SKM-1 (cell line): ENCODE results near the gene TMEM131.
"Not testable (repeated sequence)": the region's sequence is repeated elsewhere in the genome, so short reads cannot be mapped to it uniquely, and the experiment has no call there.

Experiments
- DNase-seq: peaks from one replicate; lab custom pipeline; 2025; ENCODE audit not compliant: unreplicated experiment; lab: John Stamatoyannopoulos, UW

TMEM131 gene

GRCh38 chr2:97958184-97958583 lies 37.6 kb downstream of the TMEM131 start:
- DNase-seq, result no peak

DNA sequence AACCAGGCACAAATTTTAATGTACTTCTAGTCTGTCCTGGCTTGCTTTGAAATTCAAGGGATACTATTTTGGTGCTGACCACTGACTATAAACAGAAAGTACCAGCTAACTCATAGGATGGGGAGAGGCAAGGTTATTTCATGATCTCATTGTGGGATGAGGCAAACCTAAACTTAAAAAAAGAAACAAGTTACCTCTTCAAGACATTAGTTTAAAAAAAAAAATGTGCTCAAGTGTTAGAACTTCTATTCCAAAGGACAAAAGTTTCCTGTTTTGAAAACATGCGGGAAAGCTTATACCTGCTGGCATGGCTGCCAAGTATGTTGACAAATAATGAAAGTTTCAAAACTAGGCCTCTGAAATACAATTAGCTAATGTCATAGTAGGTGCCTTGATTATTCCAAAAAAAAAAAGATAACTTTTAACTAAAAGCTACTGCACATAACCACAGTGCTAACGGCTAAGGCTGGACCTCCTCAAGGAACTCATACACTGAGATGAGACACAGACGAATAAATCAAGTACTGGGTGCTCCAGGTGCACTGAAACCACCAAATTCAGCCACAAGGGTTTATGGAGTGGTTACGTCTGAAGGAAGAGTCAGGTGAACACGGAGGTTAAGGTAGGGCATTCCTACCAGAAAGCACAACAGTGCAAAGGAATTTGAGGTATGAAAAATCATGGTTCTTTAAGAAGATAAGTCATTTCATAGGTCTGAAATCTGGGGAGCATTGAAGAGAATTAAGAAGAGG lies 38.1 kb downstream of the TMEM131 start:
- no peak for DNase-seq

DNA sequence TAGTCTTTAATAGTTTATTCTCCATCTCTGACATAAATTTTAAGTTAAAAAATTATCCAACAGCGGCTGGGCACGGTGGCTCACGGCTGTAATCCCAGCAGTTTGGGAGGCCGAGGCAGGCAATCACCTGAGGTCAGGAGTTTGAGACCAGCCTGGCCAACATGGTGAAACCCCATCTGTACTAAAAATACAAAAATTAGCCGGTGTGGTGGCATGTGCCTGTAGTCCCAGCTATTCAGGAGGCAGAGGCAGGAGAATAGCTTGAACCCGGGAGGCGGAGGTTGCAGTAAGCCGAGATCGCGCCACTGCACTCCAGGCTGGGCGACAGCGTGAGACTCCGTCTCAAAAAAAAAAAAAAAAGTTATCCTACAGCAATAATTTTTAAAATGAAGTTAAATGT lies 39.0 kb downstream of the TMEM131 start:
- DNase-seq, result not testable (repeated sequence)

DNA sequence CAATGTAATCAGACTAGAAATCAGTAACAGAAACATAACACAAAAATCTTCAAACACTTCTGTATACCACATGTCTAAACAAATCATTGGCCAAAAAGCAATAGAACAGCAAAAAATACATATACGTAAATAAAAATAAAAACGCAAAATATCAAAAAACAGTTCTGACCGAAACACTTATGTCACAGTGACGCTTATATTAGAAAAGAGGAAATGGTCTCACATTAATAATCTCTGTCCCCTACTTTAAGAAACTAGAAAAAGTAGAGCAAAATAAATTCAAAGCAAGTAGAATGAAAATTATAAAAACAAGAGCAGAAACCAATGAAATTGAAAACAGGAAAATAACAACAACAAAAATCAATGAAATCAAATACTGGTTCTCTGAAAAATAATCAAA lies 41.9 kb downstream of the TMEM131 start:
- no peak for DNase-seq

DNA sequence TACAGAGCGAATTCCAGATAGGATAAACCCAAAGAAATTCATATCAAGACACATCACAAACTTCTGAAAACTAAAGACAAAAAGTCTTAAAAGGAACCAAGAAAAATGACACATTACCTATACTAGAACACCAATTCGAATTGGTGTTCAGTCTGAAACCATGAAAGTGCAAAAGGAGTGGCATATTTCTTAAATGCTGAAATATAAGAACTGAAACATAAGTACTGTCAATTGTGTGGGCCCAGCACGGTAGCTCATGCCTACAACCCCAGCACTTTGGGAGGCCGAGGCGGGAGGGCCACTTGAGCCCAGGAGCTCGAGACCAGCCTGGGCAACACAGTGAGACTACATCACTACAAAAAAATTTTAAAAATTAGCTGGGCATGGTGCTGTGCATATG lies 43.4 kb downstream of the TMEM131 start:
- no peak for DNase-seq

DNA sequence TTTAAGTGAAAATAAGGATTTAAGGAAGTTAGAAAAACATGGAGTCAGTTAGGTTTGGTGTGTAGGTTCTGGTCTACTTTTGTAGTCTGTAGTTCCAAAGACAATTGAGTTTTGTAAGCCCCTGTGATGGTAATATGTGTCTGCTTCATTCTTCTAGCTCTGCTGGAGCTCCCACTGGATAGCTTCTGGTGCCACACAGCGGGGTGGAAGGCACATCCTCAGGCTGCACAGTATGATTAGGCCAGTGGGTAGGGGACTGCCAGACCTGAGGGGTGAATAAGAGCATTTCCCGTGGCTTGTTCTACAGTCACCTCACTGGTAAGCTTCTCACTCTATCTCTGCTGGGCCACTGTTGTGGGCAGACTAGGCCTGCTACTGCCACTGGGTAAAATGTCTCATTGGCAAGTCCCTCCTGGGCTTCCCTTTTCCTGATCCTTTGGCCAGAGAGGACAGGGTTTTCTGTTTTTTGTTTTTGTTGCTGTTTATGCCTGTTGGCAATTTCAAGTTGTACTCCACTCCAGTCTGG lies 44.5 kb downstream of the TMEM131 start:
- no peak for DNase-seq

DNA sequence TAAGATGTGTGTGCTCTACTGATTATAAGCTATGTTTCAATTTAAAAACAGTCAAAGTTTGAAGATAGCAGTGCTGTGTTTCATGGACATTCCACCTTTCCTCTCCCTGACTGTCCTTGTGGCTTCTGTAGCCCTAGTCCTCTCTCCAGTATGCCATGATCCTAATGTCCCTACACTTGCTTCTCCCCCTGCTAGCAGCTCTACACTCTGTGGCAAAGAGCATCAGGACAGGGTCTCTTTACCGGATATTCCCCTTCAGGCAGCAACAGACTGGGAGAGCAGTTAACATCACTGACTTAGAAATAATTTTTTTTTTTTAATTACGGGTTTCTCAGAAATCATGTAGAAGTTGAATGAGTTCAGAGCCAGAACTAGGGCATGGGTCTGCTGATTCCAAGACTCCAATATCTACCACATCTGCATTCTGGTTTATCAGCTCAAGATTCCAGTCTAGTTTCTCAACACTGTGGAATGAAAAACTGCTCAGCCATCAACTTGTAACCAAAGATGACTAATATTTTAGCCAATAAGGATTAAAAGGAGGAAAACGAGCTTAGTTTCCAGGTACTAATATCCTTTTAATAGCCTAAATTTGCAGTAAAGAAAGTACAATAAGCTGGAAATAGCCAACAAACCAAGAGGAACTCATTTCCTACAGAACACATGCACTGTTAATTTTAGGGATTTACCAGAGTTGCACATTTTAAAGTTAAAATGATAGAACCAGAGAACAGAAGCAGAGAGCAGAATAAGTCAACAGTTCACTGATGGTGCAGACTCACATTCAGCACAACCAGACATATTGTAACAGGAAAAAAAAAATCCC lies 45.2 kb downstream of the TMEM131 start:
- DNase-seq, result no peak

GRCh38 chr2:97948926-97949325 lies 46.8 kb downstream of the TMEM131 start:
- DNase-seq, result no peak

GRCh38 chr2:97945791-97946190 lies 50.0 kb downstream of the TMEM131 start:
- no peak for DNase-seq

DNA sequence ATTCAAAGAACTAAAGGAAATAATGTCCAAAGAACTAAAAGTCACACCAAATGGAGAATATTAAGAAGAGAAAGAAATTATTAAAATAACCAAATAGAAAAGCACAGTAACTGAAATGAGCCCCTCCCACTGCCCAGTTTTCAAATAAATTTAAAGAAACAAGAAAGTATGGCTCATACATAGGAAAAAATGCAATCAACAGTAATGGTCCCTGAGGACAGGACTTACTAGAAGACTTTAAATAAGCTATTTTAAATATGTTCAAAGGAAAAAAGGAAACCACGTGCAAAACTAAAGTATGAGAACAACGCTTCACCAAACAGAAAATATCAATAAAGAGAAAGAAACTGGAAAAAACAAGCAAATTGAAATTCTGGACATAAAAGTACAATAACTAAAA lies 58.9 kb downstream of the TMEM131 start:
- DNase-seq, result no peak

- DNase-seq, result no peak
Observed at GRCh38 chr2:97936199-97936598, 59.5 kb downstream of the TMEM131 start.

GRCh38 chr2:97935719-97936161 lies 60.0 kb downstream of the TMEM131 start:
- no peak for DNase-seq

- DNase-seq, result no peak
Observed at GRCh38 chr2:97932975-97933662, 62.6 kb downstream of the TMEM131 start.

- no peak for DNase-seq
Observed at GRCh38 chr2:97931858-97932225, 63.9 kb downstream of the TMEM131 start.

- no peak for DNase-seq
Observed at GRCh38 chr2:97931118-97931857, 64.5 kb downstream of the TMEM131 start.

DNA sequence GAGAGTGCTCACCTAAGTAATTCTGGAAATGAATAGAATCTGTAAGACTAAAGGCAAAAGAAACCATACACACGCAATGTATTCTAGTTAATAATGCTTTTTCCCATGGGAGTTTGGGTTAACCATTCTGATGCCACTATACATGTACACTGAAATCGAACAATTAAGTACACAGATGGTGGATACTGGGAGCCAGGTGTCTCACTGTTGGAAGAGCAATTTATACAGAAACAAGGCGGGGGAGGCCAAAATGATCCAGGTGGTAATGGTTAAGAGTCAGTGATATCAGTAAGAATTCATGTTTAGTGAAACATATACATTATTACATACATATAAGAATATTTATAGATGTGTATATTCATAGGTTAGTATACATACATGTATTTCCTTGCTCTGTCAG lies 67.2 kb downstream of the TMEM131 start:
- no peak for DNase-seq

GRCh38 chr2:97926946-97927345 lies 68.8 kb downstream of the TMEM131 start:
- no peak for DNase-seq

- no peak for DNase-seq
Observed at GRCh38 chr2:97924194-97924593, 71.6 kb downstream of the TMEM131 start.

DNA sequence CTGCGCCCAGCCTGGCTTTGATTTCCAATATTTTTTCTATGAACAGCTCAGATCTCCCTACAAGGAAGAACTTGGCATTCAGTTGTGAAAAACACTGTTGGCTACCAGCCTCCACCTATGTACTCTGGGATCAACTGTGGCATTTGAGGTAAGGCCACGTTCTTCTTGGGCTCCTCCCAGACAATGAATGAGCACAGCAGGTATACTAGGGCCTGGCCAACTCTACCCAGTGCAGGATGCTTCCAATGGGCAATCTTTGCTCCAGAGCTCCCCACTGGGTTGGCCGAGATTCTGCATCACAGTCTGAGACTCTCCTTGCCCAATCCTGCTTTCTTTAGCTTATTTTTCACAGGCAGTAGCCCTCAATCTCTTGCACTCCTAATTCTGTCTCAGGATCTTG lies 75.9 kb downstream of the TMEM131 start:
- no peak for DNase-seq

DNA sequence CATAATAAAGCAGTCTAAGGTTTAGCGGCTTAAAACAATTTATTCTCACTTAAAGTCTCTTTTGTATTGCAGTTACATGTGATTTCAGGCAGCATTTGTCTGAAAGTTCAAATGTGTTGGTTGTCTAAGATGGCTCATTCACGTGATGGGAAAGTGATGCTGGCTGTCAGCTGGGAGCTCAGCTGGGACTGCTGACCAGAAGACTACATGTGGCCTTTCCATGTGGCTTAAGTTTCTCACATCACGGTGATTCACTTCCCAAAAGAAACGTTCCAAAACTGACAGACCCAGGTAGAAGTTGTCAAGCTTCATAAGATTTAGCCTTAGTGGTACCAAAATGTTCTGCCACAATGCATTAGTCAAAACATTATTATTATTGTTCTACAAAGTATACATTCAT lies 76.9 kb downstream of the TMEM131 start:
- DNase-seq, result no peak

DNA sequence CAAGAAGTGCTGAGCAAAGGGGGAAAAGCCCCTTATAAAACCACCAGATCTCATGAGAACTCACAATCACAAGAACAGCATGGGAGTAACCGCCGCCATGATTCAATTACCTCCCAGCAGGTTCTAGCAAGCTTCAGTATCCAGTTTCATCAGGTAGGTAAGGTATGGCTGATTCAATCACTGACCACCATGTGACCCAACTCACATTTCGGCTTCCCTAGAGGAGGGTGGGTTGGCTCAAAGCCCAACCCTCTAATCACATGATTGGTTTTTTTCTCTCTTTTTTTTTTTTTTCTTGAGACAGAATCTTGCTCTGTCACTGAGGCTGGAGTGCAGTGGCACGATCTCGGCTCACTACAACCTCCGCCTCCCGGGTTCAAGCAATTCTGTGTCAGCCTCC lies 78.1 kb downstream of the TMEM131 start:
- DNase-seq, result not testable (repeated sequence)
